A673 (cell line): ENCODE results near the gene ARHGAP44.

Source experiments
- EZH2 ChIP-seq: fragments of 200-600 bp; sonication (generic); IDR thresholded peaks from 2 replicates; pipeline ENCODE4 v1.6.1; 2017; ENCODE audit warnings: borderline replicate concordance, low read depth, mild to moderate bottlenecking, mixed read lengths, antibody characterized with exemption, low read length; ENCODE audit not compliant: poor library complexity, severe bottlenecking
- TF ChIP-seq, protein P1 (sequence below): fragments of 300-800, 200-600 bp; sonication (generic); conservative IDR thresholded peaks from 2 replicates; pipeline ENCODE4 v1.5.1; 2017; ENCODE audit warnings: low read depth, mild to moderate bottlenecking, antibody characterized with exemption, low read length, moderate library complexity, mixed read lengths

DNA sequence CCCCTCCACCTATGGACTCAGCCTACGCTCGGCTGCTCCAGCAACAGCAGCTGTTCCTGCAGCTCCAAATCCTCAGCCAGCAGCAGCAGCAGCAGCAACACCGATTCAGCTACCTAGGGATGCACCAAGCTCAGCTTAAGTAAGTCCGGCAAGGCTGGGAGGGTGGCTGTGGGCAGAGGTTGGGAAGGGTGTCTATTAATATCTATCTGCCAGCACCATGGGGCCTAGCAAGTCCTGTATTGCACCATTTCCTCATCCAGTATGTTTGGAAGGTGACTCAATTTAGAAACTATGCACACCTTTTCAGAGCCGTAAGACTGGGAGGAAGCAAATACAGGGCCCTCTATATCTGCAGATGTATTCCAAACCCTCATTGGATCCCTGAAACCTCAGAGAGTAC is 45.0 kb upstream of the ARHGAP44 start:
- TF ChIP-seq, protein P1, sequence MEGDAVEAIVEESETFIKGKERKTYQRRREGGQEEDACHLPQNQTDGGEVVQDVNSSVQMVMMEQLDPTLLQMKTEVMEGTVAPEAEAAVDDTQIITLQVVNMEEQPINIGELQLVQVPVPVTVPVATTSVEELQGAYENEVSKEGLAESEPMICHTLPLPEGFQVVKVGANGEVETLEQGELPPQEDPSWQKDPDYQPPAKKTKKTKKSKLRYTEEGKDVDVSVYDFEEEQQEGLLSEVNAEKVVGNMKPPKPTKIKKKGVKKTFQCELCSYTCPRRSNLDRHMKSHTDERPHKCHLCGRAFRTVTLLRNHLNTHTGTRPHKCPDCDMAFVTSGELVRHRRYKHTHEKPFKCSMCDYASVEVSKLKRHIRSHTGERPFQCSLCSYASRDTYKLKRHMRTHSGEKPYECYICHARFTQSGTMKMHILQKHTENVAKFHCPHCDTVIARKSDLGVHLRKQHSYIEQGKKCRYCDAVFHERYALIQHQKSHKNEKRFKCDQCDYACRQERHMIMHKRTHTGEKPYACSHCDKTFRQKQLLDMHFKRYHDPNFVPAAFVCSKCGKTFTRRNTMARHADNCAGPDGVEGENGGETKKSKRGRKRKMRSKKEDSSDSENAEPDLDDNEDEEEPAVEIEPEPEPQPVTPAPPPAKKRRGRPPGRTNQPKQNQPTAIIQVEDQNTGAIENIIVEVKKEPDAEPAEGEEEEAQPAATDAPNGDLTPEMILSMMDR: no peak
- TF ChIP-seq EZH2: no peak
